Measurements from ENCODE around the gene SF1.

SF1 gene

GRCh38 chr11:64754919-64755662, 23.3 kb downstream of the SF1 start:
- intact Hi-C loops (cut with DNase I), result no loop called here
- DNase-seq, result peak in 4 of 42 donors; percentile 0 to 34 (median 22)

DNA sequence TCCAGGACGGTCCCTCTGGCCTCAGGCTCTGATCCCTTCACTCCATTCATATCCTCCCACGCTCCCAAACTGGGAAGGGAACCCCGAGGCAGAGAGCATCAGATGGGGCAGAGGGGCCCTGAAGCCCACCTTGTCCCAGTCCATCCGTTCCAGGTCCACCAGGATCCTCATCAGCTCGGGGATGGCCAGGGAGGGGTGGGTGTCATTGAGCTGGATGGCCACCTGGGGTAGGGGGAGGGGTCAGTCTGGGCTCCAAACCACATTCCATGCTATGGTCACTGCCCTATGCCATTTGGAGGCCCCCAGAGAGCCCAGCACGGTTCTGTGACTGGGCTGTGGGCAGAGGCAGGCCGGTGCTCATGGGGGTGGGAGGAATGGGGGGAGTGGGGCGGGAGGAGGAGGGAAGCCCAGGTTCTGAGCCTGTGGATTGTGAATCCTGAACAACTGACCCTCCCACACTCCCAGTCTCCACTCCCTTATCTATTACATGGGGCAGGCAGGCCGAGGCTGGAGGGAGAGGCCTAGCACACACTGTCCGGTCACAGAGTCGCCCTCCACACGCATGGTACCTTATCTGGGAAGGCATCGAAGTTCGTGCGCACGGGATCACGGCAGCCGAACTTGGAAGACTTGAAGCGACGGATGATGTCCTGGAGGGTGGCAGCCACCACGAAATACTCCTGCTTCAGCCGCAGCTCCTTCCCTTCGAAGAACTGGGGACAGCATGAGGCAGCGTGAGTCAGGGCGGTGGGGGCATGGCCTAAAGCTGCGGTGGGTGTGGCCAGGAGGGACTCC, 24.0 kb downstream of the SF1 start:
- intact Hi-C loops (cut with DNase I), result no loop called here
- peak in 1 of 42 donors; percentile 0 for DNase-seq

DNA sequence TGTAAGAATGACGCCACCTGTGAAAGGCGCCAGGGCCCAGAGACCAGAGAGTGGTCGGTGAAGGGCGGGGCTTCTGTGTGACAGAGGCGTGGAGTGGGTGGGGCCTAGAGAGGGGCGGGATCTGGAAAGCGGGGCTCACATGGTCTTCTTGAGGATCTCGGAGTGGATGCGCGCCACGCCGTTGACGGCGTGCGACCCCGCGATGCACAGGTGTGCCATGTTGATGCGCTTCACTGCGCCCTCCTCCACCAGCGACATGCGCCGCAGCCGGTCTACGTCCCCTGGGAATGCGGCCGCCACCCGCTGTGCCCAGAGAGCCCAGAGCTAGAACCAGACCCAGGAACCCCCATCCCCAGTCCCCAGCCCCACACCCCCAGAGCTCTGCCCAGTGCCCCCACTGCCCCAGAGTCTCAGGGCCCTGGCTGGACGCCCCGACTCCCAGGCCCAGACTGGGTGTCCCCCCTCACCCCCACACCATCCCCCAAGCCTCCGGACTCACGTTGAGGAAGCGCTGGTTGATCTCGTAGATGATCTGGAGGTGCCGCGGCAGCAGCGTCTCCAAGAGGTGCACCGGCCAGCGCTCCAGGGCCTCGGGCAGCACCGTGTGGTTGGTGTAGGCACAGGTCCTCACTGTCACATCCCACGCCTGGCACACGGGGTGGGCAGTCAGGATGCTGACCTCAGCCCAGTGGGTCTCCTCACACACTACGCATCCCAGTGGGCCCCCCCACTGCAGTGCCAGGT, 24.8 kb downstream of the SF1 start:
- DNase-seq, result peak in 1 of 42 donors; percentile 0
- intact Hi-C loops (cut with DNase I), result no loop called here

GRCh38 chr11:64753019-64753379, 25.3 kb downstream of the SF1 start:
- peak in 1 of 42 donors; percentile 1 for DNase-seq
- intact Hi-C loops (cut with DNase I), result no loop called here

DNA sequence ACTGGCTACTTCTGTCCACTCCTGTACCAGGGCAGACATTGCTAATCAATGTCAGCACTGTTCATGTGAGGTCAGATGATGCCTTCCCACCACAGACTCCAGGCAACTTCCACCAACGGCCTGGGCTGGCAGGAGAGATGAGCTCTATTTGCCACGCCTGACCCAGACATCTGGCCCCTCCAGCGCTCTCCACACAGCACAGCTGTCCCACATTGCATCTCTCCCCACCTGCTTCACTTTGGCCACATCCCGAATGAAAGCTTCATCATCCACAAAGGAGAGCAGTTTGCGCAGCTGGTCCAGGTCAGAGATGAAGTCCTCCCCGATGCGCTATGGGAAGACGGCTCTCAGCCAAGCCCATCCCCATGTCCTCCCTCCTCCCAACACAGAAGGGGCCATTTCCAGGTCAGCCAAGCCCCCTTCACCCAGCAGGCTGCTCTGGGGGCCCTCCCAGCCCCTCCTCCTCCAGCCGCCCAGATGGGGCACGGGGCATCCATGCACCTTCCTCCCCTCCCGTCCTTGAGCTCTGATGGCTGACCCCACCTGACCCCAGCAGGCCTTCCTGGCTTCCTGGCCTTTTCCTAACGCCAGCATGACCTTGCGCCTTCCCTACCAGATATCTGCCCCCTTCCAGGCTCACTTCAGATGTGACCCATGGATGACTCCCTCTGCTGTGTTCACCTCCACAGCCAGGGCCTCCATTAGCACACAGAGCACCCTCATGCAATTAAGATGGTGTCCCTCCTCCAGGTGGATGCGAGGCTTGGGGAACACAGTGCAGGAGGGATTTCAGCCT, 26.0 kb downstream of the SF1 start:
- intact Hi-C loops (cut with DNase I), result no loop called here
- DNase-seq, result no peak

GRCh38 chr11:64751580-64751979, 26.8 kb downstream of the SF1 start:
- DNase-seq, result no peak
- intact Hi-C loops (cut with DNase I), result no loop called here

- no peak for DNase-seq
- intact Hi-C loops (cut with DNase I), result no loop called here
These were observed 27.2 kb downstream of the SF1 start for GRCh38 chr11:64751136-64751535.

- DNase-seq, result no peak
- intact Hi-C loops (cut with DNase I), result no loop called here
These were observed 27.8 kb downstream of the SF1 start for GRCh38 chr11:64750361-64751054.

GRCh38 chr11:64747961-64748665, 30.2 kb downstream of the SF1 start:
- intact Hi-C loops (cut with DNase I), result no loop called here
- no peak for DNase-seq

- intact Hi-C loops (cut with DNase I), result no loop called here
- no peak for DNase-seq
These were observed 31.9 kb downstream of the SF1 start for GRCh38 chr11:64746486-64746885.

DNA sequence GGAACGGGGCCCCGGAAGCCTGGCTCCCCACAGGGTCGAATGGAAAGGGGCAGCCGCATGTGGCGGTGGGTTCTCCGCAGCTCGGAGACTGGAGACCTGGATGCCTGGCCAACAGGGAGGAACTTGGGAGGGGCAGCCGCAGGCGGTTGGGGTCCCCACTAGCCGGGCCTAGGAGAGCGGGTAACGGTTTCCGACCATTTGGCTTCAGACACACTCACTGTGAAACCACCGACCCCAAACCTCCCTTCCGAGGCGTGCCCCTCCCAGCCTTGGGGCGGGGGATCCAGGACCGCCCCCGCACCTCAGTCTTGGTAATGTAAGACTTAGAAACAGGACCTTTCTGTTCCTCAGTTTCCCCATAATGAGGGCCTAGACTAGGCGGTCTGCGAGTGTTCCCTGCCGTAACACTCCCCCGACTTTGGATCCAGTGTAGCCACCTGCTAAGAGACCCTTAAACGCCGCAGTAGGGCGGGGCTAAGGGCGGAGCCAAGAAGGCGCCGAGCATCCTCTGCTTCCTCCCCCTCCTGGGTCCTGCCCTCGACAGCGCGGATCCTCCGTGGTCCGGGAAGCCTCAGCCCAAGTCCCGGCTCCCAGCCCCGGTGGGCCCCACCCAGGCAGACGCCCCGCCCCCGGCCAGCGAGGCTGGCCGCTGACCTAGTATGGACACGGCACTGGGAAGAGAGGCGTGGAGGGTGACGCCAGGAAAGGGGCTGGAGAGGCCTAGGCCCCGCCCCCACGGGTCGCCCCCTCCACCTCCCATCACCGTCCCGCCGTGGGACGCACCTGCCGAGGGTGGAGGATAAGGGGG, 32.6 kb downstream of the SF1 start:
- intact Hi-C loops (cut with DNase I), result no loop called here
- DNase-seq, result peak in 41 of 42 donors; percentile 39 to 82 (median 67)

- peak in 32 of 42 donors; percentile 25 to 76 (median 58) for DNase-seq
- intact Hi-C loops (cut with DNase I), result no loop called here
These were observed 33.2 kb downstream of the SF1 start for GRCh38 chr11:64745189-64745520.

- no peak for DNase-seq
- intact Hi-C loops (cut with DNase I), result no loop called here
These were observed 33.7 kb downstream of the SF1 start for GRCh38 chr11:64744544-64745188.

- intact Hi-C loops (cut with DNase I), result no loop called here
- peak in 41 of 42 donors; percentile 39 to 89 (median 78) for DNase-seq
These were observed 34.5 kb downstream of the SF1 start, which contains the start of gene RASGRP2 for GRCh38 chr11:64743591-64744543. Gene RASGRP2 (minus strand): TSS chr11:64744142. CDS start chr11:64742866, 1,276 bp downstream.

DNA sequence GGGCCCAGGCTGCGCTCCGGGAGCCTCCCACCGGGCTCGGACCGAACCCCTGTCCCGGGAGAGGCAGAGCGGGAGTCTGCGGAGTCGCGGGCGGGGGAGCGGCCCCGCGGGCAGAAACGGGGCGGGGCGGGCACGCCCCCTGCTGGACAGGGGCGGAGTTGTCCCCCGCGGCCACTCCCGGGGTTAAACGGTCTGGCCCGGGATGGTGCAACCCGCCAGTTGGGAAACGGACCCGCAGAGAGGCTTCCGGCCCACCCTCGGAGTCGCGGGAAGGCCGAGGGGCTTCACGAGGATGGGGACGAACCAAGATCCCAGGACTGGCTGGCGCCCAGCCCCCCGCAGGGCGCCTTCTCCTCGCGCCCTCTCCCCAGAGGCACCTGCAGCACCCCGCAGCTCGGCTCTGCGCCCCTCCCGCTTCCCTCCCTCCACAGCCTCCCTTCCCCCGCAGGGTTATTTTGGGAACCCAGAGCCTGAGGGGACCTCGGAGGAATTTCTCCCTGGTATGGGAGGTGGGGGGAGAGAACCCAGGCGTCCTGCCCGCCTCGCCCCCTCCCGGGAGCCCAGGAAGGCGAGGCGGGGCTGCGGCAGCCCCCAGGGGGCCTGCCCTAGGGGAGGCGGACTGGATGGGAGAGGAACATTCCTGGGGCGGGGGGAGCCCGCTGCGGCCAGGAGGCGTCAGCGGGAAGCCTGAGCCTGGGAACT, 35.3 kb downstream of the SF1 start:
- DNase-seq, result peak in 37 of 42 donors; percentile 37 to 87 (median 66)
- intact Hi-C loops (cut with DNase I), result no loop called here

All from head of caudate nucleus (tissue), 42 donors.